ENCODE data around the gene ATP6V1G3.

ATP6V1G3 gene

DNA sequence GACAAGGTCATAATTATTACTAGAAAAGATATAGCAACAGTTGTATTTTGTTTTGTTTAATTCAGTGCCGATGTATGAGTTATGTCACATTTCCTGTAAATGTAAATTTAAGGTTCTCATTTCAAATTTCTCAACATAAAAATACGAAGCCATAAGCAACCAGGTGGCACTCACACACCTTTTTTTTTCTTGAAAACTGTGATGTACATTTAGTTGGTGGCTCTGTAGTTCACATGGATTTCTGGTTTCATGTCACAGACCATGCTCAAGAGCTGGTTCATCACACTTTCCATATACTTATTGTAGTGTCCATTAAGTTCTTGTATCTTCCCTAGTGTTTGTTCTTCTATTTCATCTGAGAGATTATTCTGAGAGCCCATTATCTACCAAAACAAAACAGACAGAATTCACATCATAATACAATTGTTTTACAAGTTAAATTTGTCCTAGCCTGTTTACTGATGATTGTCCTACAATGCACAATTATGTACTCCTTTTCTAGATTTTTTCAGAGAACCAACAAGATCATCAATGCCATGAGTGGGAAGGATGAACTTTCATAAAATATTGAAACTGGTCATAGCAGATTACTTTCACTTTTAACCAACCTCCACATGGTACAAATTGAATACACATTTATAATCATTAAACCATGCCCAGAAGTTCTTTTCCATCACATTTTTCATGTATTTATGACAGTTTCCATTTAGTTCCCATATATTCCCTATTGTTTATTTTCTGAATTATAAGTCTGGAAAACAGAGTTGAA lies 17.1 kb downstream of the ATP6V1G3 start:
- WGBS: no CpG with 5 or more reads among the region's 2 CpGs
- no peaks in the 10 kb centered on the region for H3K36me3 ChIP-seq (ENCODE audit: insufficient read depth, low read length)
- no peaks in the 10 kb centered on the region for H3K27me3 ChIP-seq (ENCODE audit: insufficient read depth, low read length)
- no peak overlapping the region for H3K27ac ChIP-seq (ENCODE audit: low read depth, low read length)
- H3K9me3 ChIP-seq (ENCODE audit: insufficient read depth, low read depth, low read length): no peaks in the 10 kb centered on the region
- H3K4me1 ChIP-seq (ENCODE audit: insufficient read depth, low read length): peaks cover 25% of the 10 kb centered on the region
- no peak overlapping the region for H3K4me3 ChIP-seq (ENCODE audit: low read length)
- no peak overlapping the region for H3K9ac ChIP-seq (ENCODE audit: low read depth, low read length)

DNA sequence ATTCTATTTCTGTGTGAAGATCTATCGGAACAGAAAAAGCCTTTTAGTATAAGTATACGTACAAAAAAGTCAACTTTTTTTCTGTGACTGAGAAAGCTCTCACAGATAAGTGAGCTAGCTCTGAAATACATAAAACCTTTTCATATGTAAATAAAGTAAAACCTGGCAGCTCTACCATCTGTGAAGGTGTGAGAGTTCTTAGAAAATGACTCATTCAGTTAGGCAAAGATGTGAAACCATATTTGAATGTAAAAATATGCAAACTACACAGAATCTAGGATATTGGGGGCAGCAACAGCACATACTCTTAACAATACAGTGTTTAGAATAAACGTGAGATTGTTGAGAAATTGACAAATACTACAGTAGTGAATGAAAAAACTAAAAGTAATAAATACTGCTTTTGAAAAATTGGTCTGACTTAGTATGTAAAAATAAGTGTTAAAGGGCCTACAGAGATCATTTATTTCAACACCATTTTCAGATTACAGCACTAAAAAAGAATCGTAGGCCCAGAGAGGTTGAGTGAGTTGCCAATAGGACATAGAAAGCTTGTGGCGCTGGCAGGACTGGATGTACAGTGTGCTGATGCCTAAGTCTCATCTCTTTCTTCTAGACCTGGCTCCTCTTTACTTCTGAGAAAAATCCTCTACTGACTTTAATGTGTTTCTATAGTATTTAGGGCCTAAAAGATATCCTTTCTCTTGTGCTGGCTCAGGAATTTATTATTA lies 19.8 kb downstream of the ATP6V1G3 start:
- Histone ChIP-seq H3K9me3 (ENCODE audit: insufficient read depth, low read depth, low read length) (no peaks in the 10 kb centered on the region), H3K9ac (ENCODE audit: low read depth, low read length) (no peak overlapping the region), H3K4me3 (ENCODE audit: low read length) (no peak overlapping the region), H3K27me3 (ENCODE audit: insufficient read depth, low read length) (no peaks in the 10 kb centered on the region), H3K4me1 (ENCODE audit: insufficient read depth, low read length) (peaks cover 25% of the 10 kb centered on the region), H3K27ac (ENCODE audit: low read depth, low read length) (peak overlapping the region; percentile 34; the same call in 1 of the 2 replicates), H3K36me3 (ENCODE audit: insufficient read depth, low read length) (no peaks in the 10 kb centered on the region)
- WGBS: 61% methylated on average over 3 of the region's 5 CpGs

DNA sequence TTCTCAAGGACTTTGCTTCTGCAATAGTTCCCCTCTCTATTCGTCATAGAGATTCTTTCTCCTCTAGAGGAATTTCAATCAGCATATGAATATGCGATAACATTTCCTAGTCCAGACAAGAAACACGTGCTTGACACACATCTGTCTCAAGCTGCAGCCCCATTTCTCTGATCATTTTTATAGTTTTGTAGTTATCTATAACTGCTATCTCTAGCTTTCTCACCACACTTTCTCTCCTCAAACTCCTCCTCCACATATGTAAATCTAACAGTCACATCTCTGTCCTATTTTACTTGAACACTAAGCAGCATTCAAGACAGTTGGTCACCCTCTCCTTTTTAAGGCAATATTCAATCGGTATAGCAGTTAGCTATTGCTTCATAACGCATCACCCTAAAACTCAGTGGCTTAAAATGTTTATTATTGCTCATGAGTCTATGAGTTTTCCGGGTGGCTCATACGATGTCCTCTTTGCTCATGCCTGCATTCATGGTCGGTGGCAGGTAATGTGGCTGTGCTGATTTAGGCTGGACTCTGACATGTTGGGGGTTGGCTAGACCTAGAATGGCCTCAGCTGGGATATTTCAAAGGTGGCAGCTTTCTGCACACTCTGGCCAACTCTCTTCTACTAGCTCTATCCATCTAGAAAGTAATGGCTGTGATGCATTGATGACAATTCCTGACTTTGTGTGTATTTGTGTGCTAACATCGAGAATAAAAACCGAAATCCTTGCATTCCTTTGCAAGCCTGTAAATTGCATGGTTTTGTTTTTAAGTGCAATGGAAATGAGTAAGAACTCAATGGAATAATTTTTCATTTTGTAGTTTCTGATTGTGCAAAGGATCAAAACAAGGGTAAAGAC lies 20.6 kb downstream of the ATP6V1G3 start:
- H3K36me3 ChIP-seq (ENCODE audit: insufficient read depth, low read length): no peaks in the 10 kb centered on the region
- peaks cover 25% of the 10 kb centered on the region for H3K4me1 ChIP-seq (ENCODE audit: insufficient read depth, low read length)
- no peak overlapping the region for H3K9ac ChIP-seq (ENCODE audit: low read depth, low read length)
- WGBS: 85% methylated on average over 10 of the region's 10 CpGs
- no peaks in the 10 kb centered on the region for H3K9me3 ChIP-seq (ENCODE audit: insufficient read depth, low read depth, low read length)
- peak overlapping the region; percentile 5; the same call in 1 of the 2 replicates for H3K27ac ChIP-seq (ENCODE audit: low read depth, low read length)
- H3K27me3 ChIP-seq (ENCODE audit: insufficient read depth, low read length): no peaks in the 10 kb centered on the region
- no peak overlapping the region for H3K4me3 ChIP-seq (ENCODE audit: low read length)

DNA sequence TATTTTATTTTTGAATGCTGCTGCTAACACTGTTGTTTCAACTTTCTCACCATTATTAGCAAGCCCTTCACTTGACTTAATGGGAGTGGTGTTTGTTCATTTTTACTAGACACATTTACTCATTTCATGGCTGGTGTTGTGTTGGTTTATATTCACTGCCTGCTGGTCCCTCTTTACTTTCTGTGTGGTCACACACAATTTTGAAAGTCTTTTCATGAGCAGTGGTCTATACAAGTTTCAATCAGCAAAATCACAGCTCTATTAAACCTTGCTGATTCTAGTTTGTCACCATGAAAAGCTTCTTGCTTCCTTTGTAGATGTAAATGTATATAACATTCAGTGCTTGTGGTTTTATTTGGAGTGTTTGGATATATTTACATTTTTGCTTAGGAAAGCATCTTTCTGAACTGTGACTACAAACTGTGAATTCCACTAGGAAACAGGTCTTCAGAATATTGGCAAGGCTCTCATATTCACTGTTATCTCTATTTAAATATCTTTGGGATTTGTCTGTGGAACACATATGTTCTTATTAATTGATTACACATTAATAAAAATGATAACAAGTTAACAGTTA lies 22.8 kb downstream of the ATP6V1G3 start:
- Histone ChIP-seq H3K36me3 (ENCODE audit: insufficient read depth, low read length) (no peaks in the 10 kb centered on the region), H3K27ac (ENCODE audit: low read depth, low read length) (no peak overlapping the region), H3K9ac (ENCODE audit: low read depth, low read length) (no peak overlapping the region), H3K9me3 (ENCODE audit: insufficient read depth, low read depth, low read length) (no peaks in the 10 kb centered on the region), H3K4me3 (ENCODE audit: low read length) (no peak overlapping the region), H3K4me1 (ENCODE audit: insufficient read depth, low read length) (peaks cover 22% of the 10 kb centered on the region), H3K27me3 (ENCODE audit: insufficient read depth, low read length) (no peaks in the 10 kb centered on the region)

DNA sequence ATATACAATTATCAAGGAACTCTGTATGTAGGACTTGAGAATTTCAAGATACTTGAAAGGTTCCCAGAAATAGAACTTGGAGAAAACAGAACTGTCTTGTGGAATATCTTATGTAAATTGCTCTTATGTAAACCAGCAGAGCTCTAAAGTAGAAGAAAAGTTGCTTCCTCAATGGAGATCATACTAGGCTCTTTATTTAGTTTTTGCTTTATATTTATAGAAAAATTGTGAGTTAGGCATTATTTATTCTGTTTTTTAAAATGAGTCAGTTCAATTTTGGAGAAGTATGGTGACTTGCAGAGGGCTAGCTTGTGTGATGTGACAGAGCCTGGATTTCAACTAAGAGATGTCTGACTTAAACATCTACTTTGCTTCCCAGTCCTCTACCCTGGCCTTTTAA lies 40.4 kb downstream of the ATP6V1G3 start:
- Histone ChIP-seq H3K4me1 (ENCODE audit: insufficient read depth, low read length) (peaks cover 8% of the 10 kb centered on the region), H3K9ac (ENCODE audit: low read depth, low read length) (no peak overlapping the region), H3K9me3 (ENCODE audit: insufficient read depth, low read depth, low read length) (no peaks in the 10 kb centered on the region), H3K36me3 (ENCODE audit: insufficient read depth, low read length) (no peaks in the 10 kb centered on the region), H3K27ac (ENCODE audit: low read depth, low read length) (no peak overlapping the region), H3K4me3 (ENCODE audit: low read length) (no peak overlapping the region), H3K27me3 (ENCODE audit: insufficient read depth, low read length) (no peaks in the 10 kb centered on the region)

DNA sequence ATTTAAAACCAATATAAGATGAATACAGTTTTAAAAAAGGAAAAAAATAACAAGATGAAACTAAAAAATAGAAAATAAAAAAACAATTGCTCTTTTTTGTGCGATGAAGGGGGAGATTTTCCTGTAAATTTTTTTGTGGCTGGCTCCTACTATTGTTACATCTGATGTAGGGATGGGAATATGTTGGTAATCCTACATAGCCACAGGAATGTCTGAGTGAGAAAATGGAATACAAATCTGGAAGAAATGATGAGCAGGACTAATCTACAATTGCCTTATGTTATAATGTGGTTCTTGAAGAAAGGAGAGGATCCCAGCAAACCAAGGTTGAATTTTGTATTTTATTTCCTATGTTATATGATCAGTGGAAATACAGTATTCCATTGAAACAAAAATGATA lies 40.9 kb downstream of the ATP6V1G3 start:
- H3K9me3 ChIP-seq (ENCODE audit: insufficient read depth, low read depth, low read length): no peaks in the 10 kb centered on the region
- no peaks in the 10 kb centered on the region for H3K36me3 ChIP-seq (ENCODE audit: insufficient read depth, low read length)
- H3K9ac ChIP-seq (ENCODE audit: low read depth, low read length): no peak overlapping the region
- H3K27me3 ChIP-seq (ENCODE audit: insufficient read depth, low read length): no peaks in the 10 kb centered on the region
- no peak overlapping the region for H3K4me3 ChIP-seq (ENCODE audit: low read length)
- WGBS: 100% methylated on average over 1 of the region's 1 CpG
- H3K4me1 ChIP-seq (ENCODE audit: insufficient read depth, low read length): peaks cover 8% of the 10 kb centered on the region
- no peak overlapping the region for H3K27ac ChIP-seq (ENCODE audit: low read depth, low read length)

DNA sequence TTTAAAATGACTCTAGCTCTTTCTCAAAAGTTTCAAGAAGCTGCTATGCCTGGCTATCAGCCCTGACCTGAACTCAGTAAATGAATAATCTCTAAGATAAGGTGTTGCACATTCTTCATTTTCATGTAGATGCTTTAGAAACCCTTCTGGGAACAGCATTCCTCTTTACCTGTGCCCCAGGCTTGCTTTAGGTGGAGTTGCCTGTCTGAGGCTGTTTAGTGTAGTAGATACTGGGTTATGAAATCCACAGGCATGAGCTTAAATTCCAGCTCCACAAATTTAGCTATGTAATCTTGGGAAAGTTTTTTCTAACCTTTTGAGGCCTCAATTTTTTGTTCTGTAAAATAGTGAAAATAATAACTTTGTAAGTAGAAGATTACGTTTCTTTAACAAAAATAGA lies 41.6 kb downstream of the ATP6V1G3 start:
- H3K27me3 ChIP-seq (ENCODE audit: insufficient read depth, low read length): no peaks in the 10 kb centered on the region
- 100% methylated on average over 1 of the region's 1 CpG for WGBS
- H3K4me1 ChIP-seq (ENCODE audit: insufficient read depth, low read length): peaks cover 8% of the 10 kb centered on the region

DNA sequence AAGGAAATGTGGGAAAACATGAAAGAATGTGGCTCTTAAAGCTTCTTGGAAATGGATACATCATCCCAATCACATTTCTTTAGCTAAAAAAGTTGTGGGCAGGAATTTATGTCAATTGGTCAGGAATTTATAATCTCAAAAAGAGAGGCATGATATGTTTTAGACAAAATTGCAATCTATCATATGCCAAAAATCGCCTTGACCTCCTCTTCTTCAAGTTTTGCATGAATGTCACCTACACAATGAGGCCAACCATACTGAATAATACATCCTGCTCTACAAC lies 42.4 kb downstream of the ATP6V1G3 start:
- H3K9ac ChIP-seq (ENCODE audit: low read depth, low read length): no peak overlapping the region
- 92% methylated on average over 1 of the region's 1 CpG for WGBS
- H3K27ac ChIP-seq (ENCODE audit: low read depth, low read length): no peak overlapping the region
- H3K27me3 ChIP-seq (ENCODE audit: insufficient read depth, low read length): no peaks in the 10 kb centered on the region
- no peak overlapping the region for H3K4me3 ChIP-seq (ENCODE audit: low read length)
- H3K36me3 ChIP-seq (ENCODE audit: insufficient read depth, low read length): no peaks in the 10 kb centered on the region
- H3K4me1 ChIP-seq (ENCODE audit: insufficient read depth, low read length): peaks cover 8% of the 10 kb centered on the region
- no peaks in the 10 kb centered on the region for H3K9me3 ChIP-seq (ENCODE audit: insufficient read depth, low read depth, low read length)

More for the DNA sequence above, 41.6 kb downstream of the ATP6V1G3 start:
- Histone ChIP-seq H3K27ac (ENCODE audit: low read depth, low read length) (no peak overlapping the region), H3K4me3 (ENCODE audit: low read length) (no peak overlapping the region), H3K36me3 (ENCODE audit: insufficient read depth, low read length) (no peaks in the 10 kb centered on the region), H3K9me3 (ENCODE audit: insufficient read depth, low read depth, low read length) (no peaks in the 10 kb centered on the region), H3K9ac (ENCODE audit: low read depth, low read length) (no peak overlapping the region)

DNA sequence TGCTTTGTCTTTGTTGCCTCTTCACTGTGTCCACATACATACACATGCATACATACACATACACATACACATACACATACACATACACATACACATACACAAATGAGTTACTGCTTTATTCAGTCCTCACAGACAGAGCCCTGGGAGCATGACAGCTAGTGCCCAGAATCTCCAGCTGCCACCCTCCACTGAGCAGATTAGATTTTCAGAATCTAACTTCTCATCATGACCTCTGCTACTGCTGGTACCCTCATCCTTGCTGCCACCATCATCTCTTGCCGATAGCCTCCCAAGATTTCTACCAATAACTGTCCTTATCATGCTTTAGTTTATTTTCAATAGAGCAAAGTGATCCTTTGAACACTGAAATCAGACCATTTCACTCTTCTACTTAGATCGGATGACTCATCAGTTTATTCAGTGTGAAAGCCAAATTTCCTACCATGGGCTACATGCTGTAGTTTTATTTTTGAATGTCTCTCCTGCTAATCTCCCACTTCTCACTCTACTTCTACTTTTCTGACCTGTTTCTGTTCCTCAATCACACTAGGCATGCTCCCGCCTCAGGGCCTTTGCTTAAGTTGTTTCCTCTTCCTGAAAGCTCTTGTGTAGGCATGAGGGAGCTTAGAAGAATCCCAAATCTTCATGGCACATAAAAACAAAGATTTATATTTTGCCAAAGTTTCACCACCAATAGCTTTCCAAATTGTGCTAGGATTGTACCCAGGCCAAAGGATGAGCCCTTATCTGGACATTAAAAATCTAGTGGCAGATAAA lies 43.0 kb downstream of the ATP6V1G3 start:
- Histone ChIP-seq H3K4me1 (ENCODE audit: insufficient read depth, low read length) (peaks cover 8% of the 10 kb centered on the region), H3K4me3 (ENCODE audit: low read length) (no peak overlapping the region), H3K9ac (ENCODE audit: low read depth, low read length) (no peak overlapping the region), H3K36me3 (ENCODE audit: insufficient read depth, low read length) (no peaks in the 10 kb centered on the region), H3K27ac (ENCODE audit: low read depth, low read length) (no peak overlapping the region), H3K9me3 (ENCODE audit: insufficient read depth, low read depth, low read length) (no peaks in the 10 kb centered on the region), H3K27me3 (ENCODE audit: insufficient read depth, low read length) (no peaks in the 10 kb centered on the region)
- WGBS: 94% methylated on average over 3 of the region's 3 CpGs

DNA sequence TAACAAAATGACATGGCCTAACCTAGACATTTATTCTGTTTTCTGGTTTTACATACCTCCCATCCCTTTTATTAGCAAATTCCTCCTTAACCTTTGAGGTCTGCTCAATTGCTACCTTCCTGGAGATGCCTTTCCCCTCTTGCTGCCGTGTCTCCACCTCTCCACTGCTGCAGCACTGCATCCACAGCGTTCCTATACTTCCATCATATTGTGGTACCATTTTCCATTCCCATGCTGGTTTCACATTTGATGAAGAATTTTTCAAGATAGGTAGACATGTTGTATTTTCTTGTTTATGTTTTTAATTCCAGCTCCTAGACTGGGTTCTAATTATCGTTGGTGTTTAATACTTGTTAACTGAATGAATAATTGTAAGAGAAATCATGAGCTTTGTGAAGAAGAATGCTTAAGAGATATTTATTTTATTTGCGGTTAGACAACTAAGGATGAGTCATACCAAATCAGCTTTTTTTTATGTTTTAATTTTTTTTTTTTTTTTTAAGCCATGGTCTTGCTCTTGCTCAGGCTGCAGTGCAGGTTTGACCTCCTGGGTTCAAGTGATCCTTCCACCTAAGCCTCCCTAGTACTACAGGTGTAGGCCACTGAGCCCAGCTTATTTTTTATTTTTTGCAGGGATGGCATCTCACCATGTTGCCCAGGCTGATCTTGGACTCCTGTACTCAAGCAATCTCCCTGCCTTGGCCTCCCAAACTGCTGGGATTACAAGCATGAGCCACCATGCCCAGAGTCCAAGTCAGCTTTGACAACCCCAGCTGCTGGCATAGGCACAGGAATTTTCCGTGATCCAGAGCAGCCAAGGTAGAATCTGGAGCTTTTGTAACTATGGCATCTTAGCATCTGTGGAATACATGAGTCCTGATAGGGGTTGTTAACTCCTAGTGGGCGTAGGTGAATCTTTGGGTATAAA lies 44.0 kb downstream of the ATP6V1G3 start:
- H3K27ac ChIP-seq (ENCODE audit: low read depth, low read length): no peak overlapping the region
- H3K9me3 ChIP-seq (ENCODE audit: insufficient read depth, low read depth, low read length): no peaks in the 10 kb centered on the region
- no peaks in the 10 kb centered on the region for H3K27me3 ChIP-seq (ENCODE audit: insufficient read depth, low read length)
- WGBS: 81% methylated on average over 6 of the region's 6 CpGs
- H3K9ac ChIP-seq (ENCODE audit: low read depth, low read length): no peak overlapping the region
- H3K36me3 ChIP-seq (ENCODE audit: insufficient read depth, low read length): no peaks in the 10 kb centered on the region
- no peak overlapping the region for H3K4me3 ChIP-seq (ENCODE audit: low read length)
- peaks cover 8% of the 10 kb centered on the region for H3K4me1 ChIP-seq (ENCODE audit: insufficient read depth, low read length)
